Lung (tissue), 12 donors: Measurements from ENCODE around the gene CDKAL1. TPM values are rescaled to one million over a fixed set of nuclear protein-coding genes. Genes with fewer than 3 reads are reported as not detected.

ENCODE experiments used
- ATAC-seq: fragments of 200-7000 bp; cut with Tn5 transposase; one replicate; pipeline ENCODE4 v1.9.1; 2020; ENCODE audit warnings: moderate number of reproducible peaks; ENCODE audit not compliant: insufficient read depth, low FRiP score
- DNase-seq, 3 donors: peaks; one replicate each; pipeline ENCODE4 v3.0.0-alpha.2; 2013 to 2017
- H3K27ac ChIP-seq, 2 donors: one replicate each; pipeline ENCODE4 v1.5.1; 2013; ENCODE audit warnings: mild to moderate bottlenecking in 2 of 2, moderate library complexity in 2 of 2, control low read depth in 1 of 2, inconsistent platforms in 1 of 2, low read depth in 1 of 2, low read length in 1 of 2
- H3K27me3 ChIP-seq, 3 donors: one replicate each; pipeline ENCODE4 v1.5.1; 2013; ENCODE audit warnings: low read length in 2 of 3; ENCODE audit not compliant: control insufficient read depth in 3 of 3, insufficient read depth in 3 of 3
- H3K36me3 ChIP-seq, 4 donors: one replicate each; pipeline ENCODE4 v1.5.1; 2013; ENCODE audit warnings: low read length in 4 of 4, mild to moderate bottlenecking in 1 of 4, moderate library complexity in 1 of 4; ENCODE audit not compliant: control insufficient read depth in 4 of 4, insufficient read depth in 4 of 4
- H3K4me1 ChIP-seq, 5 donors: one replicate each; pipeline ENCODE4 v1.5.1; 2013; ENCODE audit warnings: low read length in 5 of 5, mild to moderate bottlenecking in 2 of 5, moderate library complexity in 1 of 5; ENCODE audit not compliant: control insufficient read depth in 5 of 5, insufficient read depth in 5 of 5
- H3K4me3 ChIP-seq: one replicate; pipeline ENCODE4 v1.5.1; 2013; ENCODE audit warnings: mild to moderate bottlenecking, control low read depth, moderate library complexity
- H3K9ac ChIP-seq, 2 donors: one replicate each; pipeline ENCODE4 v1.5.1; 2013; ENCODE audit warnings: low read length in 2 of 2, control low read depth in 1 of 2; ENCODE audit not compliant: insufficient read depth in 1 of 2
- H3K9me3 ChIP-seq, 4 donors: one replicate each; pipeline ENCODE4 v1.5.1; 2013; ENCODE audit warnings: low read length in 3 of 4, mild to moderate bottlenecking in 1 of 4, moderate library complexity in 1 of 4; ENCODE audit not compliant: control insufficient read depth in 4 of 4, insufficient read depth in 3 of 4
- WGBS, 2 donors: extraction: QIAGEN DNeasy Blood & Tissue Kit; methylation state at CpG; one replicate each; pipeline ENCODE4 v1.1.7; 2013; 5-methylcytosine and 5-hydroxymethylcytosine counted together
- polyA plus RNA-seq, 2 donors: library from polyadenylated mRNA; stranded (reverse); fragments of 200-250 nt; gene quantifications; one replicate each; pipeline ENCODE4 v1.2.1, GENCODE V29; 2013
- total RNA-seq, 2 donors: library from RNA; depleted of rRNA in 1 of 2; stranded (reverse); fragments of >200 nt in 1 of 2; gene quantifications; one replicate each; pipeline ENCODE4 v1.2.1, GENCODE V29; 2014 to 2021
- TF ChIP-seq, protein P1 (sequence below): IDR thresholded peaks from 2 replicates; pipeline ENCODE4 v1.5.1; 2012; ENCODE audit warnings: mild to moderate bottlenecking; ENCODE audit errors: control extremely low read depth, extremely low read depth
- donor health status: control.
- donor health status: control.
- donor health status: Bipolar disorder and iron deficiency.
- donor health status: healthy.
- donor health status: DM: yes; HTN: yes; CAD: no.

Gene CDKAL1
- total and polyA plus RNA-seq, 4 donors: 4.0 to 39.0 (median 10.0) TPM

DNA sequence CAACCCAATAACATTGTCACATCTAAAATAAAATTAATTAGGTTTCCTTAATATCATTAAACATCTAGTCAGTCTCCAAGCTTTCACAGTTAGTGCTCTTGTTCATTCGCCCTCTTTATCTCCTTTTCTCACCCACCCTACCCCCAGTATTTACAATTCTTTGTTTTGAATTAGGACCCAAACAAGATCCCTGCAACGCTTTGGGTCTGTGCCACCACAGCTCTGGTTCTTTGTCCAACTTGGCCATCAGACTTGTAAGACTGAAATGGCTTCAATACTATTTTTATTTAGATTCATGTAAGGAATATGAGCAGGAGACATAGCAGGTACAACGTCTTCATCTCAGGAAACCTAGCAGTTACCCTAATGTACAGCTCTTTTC lies 276.5 kb downstream of the CDKAL1 start:
- ATAC-seq (no peak), DNase-seq (peak; percentile 29 to 67 (median 64))
- Histone ChIP-seq H3K9ac (no peak overlapping the region), H3K36me3 (peaks cover 0 to 2% (median 0%) of the 10 kb centered on the region in 4 donors), H3K4me3 (no peak overlapping the region), H3K9me3 (peaks cover 0 to 3% (median 0%) of the 10 kb centered on the region in 4 donors), H3K4me1 (peaks cover 0 to 32% (median 12%) of the 10 kb centered on the region in 5 donors), H3K27me3 (no peaks in the 10 kb centered on the region), H3K27ac (peak overlapping the region in 1 of 2 donors; percentile 29)
- WGBS, 2 donors: 68 to 80% methylated on average over 3 of the region's 3 CpGs
- TF ChIP-seq, protein P1, sequence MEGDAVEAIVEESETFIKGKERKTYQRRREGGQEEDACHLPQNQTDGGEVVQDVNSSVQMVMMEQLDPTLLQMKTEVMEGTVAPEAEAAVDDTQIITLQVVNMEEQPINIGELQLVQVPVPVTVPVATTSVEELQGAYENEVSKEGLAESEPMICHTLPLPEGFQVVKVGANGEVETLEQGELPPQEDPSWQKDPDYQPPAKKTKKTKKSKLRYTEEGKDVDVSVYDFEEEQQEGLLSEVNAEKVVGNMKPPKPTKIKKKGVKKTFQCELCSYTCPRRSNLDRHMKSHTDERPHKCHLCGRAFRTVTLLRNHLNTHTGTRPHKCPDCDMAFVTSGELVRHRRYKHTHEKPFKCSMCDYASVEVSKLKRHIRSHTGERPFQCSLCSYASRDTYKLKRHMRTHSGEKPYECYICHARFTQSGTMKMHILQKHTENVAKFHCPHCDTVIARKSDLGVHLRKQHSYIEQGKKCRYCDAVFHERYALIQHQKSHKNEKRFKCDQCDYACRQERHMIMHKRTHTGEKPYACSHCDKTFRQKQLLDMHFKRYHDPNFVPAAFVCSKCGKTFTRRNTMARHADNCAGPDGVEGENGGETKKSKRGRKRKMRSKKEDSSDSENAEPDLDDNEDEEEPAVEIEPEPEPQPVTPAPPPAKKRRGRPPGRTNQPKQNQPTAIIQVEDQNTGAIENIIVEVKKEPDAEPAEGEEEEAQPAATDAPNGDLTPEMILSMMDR: no peak

DNA sequence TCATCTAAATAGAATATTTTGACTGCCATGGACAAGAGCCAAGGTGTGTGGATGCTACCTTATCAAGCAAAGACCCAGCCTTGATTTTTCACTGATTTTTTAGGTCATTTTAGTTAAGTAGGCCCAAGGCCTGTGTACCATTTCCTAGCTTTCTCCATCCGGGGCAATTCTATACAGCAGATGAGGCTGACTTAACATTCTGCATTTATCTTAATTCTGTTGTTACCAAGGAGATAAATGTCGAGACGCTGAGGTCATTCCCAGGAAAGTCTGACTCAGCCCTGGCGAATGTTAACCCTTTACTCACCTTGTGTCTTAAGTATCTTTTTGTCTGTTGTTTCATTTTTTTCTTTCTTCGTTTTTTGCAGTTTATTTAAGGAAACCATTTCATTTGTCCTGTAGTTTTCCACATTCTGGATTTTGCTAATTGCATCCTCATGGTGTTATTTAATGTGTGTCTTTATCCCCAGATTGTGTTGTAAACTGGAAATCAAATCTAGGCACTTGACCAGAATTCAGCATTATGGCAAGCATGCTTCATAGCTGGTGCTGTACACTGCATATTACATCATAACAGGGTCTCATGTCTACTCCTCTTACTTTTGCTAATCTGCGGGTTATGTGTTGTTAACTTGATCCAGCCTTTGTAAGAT lies 277.0 kb downstream of the CDKAL1 start:
- H3K9me3 ChIP-seq: peaks cover 0 to 3% (median 0%) of the 10 kb centered on the region in 4 donors
- ATAC-seq: peak; percentile 19
- peak overlapping the region in 1 of 2 donors; percentile 29 for H3K27ac ChIP-seq
- peaks cover 0 to 32% (median 12%) of the 10 kb centered on the region in 5 donors for H3K4me1 ChIP-seq
- H3K36me3 ChIP-seq: peaks cover 0 to 2% (median 0%) of the 10 kb centered on the region in 4 donors
- no peak overlapping the region for H3K9ac ChIP-seq
- no peak overlapping the region for H3K4me3 ChIP-seq
- 29 to 45% methylated on average over 6 of the region's 6 CpGs for whole genome bisulfite sequencing, 2 donors
- TF ChIP-seq, protein P1: no peak
- peak; percentile 55 to 83 (median 80) for DNase-seq
- no peaks in the 10 kb centered on the region for H3K27me3 ChIP-seq

DNA sequence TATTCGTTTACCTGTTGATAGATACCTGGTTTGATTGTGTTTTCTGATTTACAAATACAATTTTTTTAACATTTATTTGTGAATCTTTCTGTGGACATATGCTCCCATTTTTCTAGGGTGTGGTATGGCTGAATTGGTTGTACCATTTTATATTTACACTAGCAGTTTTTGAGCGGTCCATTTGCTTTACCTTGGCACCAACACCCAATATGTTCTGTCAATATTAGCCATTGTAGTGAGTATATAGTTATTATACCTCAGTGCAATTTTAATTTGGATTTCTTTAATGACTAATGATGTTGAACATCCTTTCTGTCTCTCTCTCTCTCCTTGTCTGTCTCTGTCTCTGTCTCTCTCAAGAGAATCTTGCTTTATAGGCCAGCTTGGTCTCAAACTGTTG lies 278.5 kb downstream of the CDKAL1 start:
- H3K4me1 ChIP-seq: peaks cover 0 to 39% (median 13%) of the 10 kb centered on the region in 5 donors
- no peak overlapping the region for H3K27ac ChIP-seq
- H3K4me3 ChIP-seq: no peak overlapping the region
- no peak for ATAC-seq
- WGBS, 2 donors: 95 to 98% methylated on average over 2 of the region's 2 CpGs
- TF ChIP-seq, protein P1: no peak
- no peak overlapping the region for H3K9ac ChIP-seq
- peaks cover 0 to 2% (median 0%) of the 10 kb centered on the region in 4 donors for H3K36me3 ChIP-seq
- no peaks in the 10 kb centered on the region for H3K9me3 ChIP-seq
- no peaks in the 10 kb centered on the region for H3K27me3 ChIP-seq
- no peak for DNase-seq
